ENCODE measurements around the gene PPP1R36. TPM values are rescaled to one million over a fixed set of nuclear protein-coding genes. Genes with fewer than 3 reads are reported as not detected.

Gene PPP1R36
- total and polyA plus RNA-seq, 8 donors = 2.0 to 7.2 (median 5.2) TPM

GRCh38 chr14:64506721-64507120 is 43.0 kb upstream of the PPP1R36 start:
- peak overlapping the region in 2 of 4 donors; percentile 59 to 99 for H3K27ac ChIP-seq
- FAIRE-seq (no peak), DNase-seq (no peak), ATAC-seq (no peak)
- no peaks in the 10 kb centered on the region for H3K36me3 ChIP-seq
- 27 to 38% methylated on average over 3 of the region's 3 CpGs for whole genome bisulfite sequencing, 2 donors
- H3K9me3 ChIP-seq = no peaks in the 10 kb centered on the region
- H3K4me1 ChIP-seq = peaks cover 12 to 47% (median 21%) of the 10 kb centered on the region in 3 donors
- peak overlapping the region in 1 of 4 donors; percentile 83 for H3K4me3 ChIP-seq
- no peak for TF ChIP-seq CTCF (IDR thresholded peaks at IDR 0.05)
- intact Hi-C loops (cut with DNase I) = no loop called here
- no peaks in the 10 kb centered on the region for H3K27me3 ChIP-seq

GRCh38 chr14:64507376-64508156 is 42.2 kb upstream of the PPP1R36 start:
- Histone ChIP-seq H3K4me1 (peaks cover 4 to 42% (median 13%) of the 10 kb centered on the region in 3 donors), H3K4me3 (no peak overlapping the region), H3K27me3 (no peaks in the 10 kb centered on the region), H3K27ac (peak overlapping the region in 2 of 4 donors; percentile 59 to 99), H3K9me3 (no peaks in the 10 kb centered on the region), H3K36me3 (no peaks in the 10 kb centered on the region)
- WGBS, 2 donors = 72 to 75% methylated on average over 4 of the region's 4 CpGs
- no peak for DNase-seq
- no peak for ATAC-seq
- TF ChIP-seq CTCF (IDR thresholded peaks at IDR 0.05) = no peak
- intact Hi-C loops (cut with DNase I) = no loop called here
- FAIRE-seq = no peak

GRCh38 chr14:64508215-64508776 is 41.5 kb upstream of the PPP1R36 start:
- Histone ChIP-seq H3K4me1 (peaks cover 3 to 42% (median 13%) of the 10 kb centered on the region in 3 donors), H3K9me3 (no peaks in the 10 kb centered on the region), H3K4me3 (no peak overlapping the region), H3K36me3 (no peaks in the 10 kb centered on the region), H3K27ac (no peak overlapping the region), H3K27me3 (no peaks in the 10 kb centered on the region)
- ATAC-seq (no peak), DNase-seq (no peak), FAIRE-seq (no peak)
- no peak for TF ChIP-seq CTCF (IDR thresholded peaks at IDR 0.05)
- WGBS, 2 donors = 33 to 51% methylated on average over 1 of the region's 1 CpG
- intact Hi-C loops (cut with DNase I) = no loop called here

GRCh38 chr14:64509036-64509435 is 40.7 kb upstream of the PPP1R36 start:
- Histone ChIP-seq H3K27me3 (no peaks in the 10 kb centered on the region), H3K36me3 (no peaks in the 10 kb centered on the region), H3K4me1 (peaks cover 3 to 42% (median 13%) of the 10 kb centered on the region in 3 donors), H3K4me3 (no peak overlapping the region), H3K27ac (no peak overlapping the region), H3K9me3 (no peaks in the 10 kb centered on the region)
- DNase-seq (no peak), ATAC-seq (no peak), FAIRE-seq (no peak)
- intact Hi-C loops (cut with DNase I) = no loop called here
- no peak for TF ChIP-seq CTCF (IDR thresholded peaks at IDR 0.05)
- WGBS, 2 donors = 91 to 92% methylated on average over 8 of the region's 8 CpGs

All from pancreas (tissue), 10 donors.